Measurements from ENCODE around the gene LMAN1L.
A peak's percentile ranks its signal among the peaks of the same experiment; 100 is the strongest.

LMAN1L gene

DNA sequence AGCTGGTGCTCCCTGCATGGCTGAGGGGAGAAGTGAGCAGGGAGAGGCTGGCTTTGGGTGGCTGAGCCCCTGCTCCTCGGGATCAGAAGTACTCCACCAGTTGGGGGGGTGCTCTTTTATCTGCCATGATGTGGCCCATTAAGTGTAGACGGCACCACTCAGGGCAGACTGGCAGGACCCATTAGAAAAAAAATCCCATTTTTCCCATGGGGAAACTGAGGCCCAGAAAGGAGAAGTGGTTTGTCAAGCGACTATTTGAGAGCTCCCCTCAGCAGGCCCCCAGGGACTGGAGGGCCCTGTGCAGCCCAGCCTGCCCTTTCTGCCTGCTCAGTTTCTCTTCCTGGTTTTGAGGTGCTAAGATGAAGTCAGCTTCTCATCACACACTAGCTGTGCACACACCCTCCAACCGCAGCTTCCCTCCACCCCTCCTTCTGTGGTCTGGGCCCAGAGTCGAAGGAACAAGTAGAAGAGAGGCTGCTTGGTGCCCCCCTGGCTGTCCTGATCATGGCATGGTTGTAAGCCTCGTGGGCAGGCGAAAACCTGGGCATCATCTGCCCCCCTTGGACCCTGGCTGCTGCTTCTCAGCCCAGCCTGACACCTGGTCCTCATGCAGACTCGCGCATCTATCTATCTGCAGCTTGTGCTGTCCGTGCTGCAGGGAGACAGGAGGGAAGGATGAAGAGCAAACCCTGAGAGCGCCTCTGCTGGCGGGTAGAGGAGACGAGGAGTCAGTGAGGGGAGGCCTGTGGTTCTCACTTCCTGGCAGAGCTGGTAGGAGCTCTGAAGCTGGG lies 25.2 kb upstream of the LMAN1L start:
- Histone ChIP-seq H3K27ac (peak overlapping the region; percentile 11), H3K4me3 (ENCODE audit: low read depth, low read length) (no peak overlapping the region), H3K4me1 (peaks cover 10% of the 10 kb centered on the region), H3K9me3 (ENCODE audit: control insufficient read depth, low read length) (no peaks in the 10 kb centered on the region), H3K27me3 (ENCODE audit: control insufficient read depth, insufficient read depth, low read length) (no peaks in the 10 kb centered on the region), H3K36me3 (ENCODE audit: control insufficient read depth, insufficient read depth, low read length) (no peaks in the 10 kb centered on the region), H3K4me2 (ENCODE audit: low read length) (no peak overlapping the region), H2AFZ (no peak overlapping the region), H3K79me2 (peaks cover 11% of the 10 kb centered on the region), H3K9ac (no peak overlapping the region)
- no peak for TF ChIP-seq CTCF (IDR thresholded peaks at IDR 0.05)

DNA sequence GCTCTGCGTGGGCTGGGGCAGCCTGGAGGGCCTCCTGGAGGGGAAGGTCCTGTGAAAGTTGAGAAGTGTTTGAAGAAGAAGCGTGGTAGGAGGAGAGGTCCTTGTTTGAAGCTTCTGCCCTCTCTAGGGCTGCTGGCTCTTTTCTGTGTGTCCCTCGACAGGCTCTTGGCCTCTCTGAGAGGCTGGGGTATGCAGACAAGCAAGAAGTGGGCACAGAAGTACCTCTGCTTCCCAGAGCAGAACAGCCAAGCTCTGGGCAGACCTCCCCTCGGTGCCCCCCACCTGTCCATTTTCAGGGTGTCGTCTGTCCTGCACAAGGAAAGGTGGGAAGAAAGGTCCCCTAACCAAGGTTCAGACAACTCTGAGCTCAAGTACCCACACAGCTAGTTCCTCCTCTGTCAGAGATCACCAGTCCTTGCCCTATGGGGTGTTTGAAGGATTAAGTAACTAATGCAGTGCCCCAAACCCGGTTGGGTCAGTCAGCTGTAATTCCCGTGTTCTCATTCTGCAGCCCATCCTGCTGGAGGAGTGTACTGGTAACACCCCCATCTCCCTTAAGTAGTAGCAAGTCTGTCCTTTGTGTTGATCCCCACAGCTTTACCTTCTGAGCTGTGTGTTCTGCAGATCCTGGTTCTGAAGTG lies 24.5 kb upstream of the LMAN1L start:
- Histone ChIP-seq H3K79me2 (peaks cover 17% of the 10 kb centered on the region), H2AFZ (no peak overlapping the region), H3K9ac (no peak overlapping the region), H3K4me1 (peaks cover 10% of the 10 kb centered on the region), H3K36me3 (ENCODE audit: control insufficient read depth, insufficient read depth, low read length) (no peaks in the 10 kb centered on the region), H3K27me3 (ENCODE audit: control insufficient read depth, insufficient read depth, low read length) (no peaks in the 10 kb centered on the region), H3K4me2 (ENCODE audit: low read length) (peak overlapping the region; percentile 56), H3K4me3 (ENCODE audit: low read depth, low read length) (no peak overlapping the region), H3K27ac (peak overlapping the region; percentile 11), H3K9me3 (ENCODE audit: control insufficient read depth, low read length) (no peaks in the 10 kb centered on the region)
- no peak for TF ChIP-seq CTCF (IDR thresholded peaks at IDR 0.05)

- Histone ChIP-seq H3K4me2 (ENCODE audit: low read length) (peak overlapping the region; percentile 56), H3K4me1 (peaks cover 10% of the 10 kb centered on the region), H2AFZ (no peak overlapping the region), H3K4me3 (ENCODE audit: low read depth, low read length) (no peak overlapping the region), H3K36me3 (ENCODE audit: control insufficient read depth, insufficient read depth, low read length) (no peaks in the 10 kb centered on the region), H3K9me3 (ENCODE audit: control insufficient read depth, low read length) (no peaks in the 10 kb centered on the region), H3K27ac (peak overlapping the region; percentile 0), H3K9ac (no peak overlapping the region), H3K27me3 (ENCODE audit: control insufficient read depth, insufficient read depth, low read length) (no peaks in the 10 kb centered on the region), H3K79me2 (peaks cover 20% of the 10 kb centered on the region)
- no peak for TF ChIP-seq CTCF (IDR thresholded peaks at IDR 0.05)
These were observed 23.9 kb upstream of the LMAN1L start for GRCh38 chr15:74788683-74789151.

DNA sequence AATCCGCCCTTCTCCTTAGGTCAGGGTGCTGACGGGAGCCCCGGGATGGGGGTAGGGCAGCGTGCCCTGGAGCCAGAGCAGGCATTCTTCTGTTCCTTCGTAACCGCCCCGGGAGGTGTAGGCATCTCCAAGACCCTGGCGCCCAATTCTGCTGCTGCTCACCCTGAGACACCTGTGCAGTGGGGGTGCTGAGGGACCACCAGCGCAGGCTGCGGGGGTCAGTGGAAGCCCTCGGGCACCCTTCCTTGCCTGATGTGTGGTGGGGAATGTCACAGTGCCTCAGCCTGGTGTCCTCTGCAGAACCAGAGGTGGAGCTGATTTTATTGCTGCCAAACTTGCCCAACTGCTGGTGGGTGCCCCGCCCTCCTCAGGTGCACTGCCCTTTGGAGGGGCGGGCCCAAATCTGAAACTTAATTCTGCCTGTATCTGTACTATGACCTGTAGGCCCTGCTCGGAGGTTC lies 23.4 kb upstream of the LMAN1L start:
- Histone ChIP-seq H3K79me2 (peaks cover 20% of the 10 kb centered on the region), H2AFZ (no peak overlapping the region), H3K4me1 (peaks cover 10% of the 10 kb centered on the region), H3K4me2 (ENCODE audit: low read length) (peak overlapping the region; percentile 56), H3K27me3 (ENCODE audit: control insufficient read depth, insufficient read depth, low read length) (no peaks in the 10 kb centered on the region), H3K36me3 (ENCODE audit: control insufficient read depth, insufficient read depth, low read length) (no peaks in the 10 kb centered on the region), H3K9me3 (ENCODE audit: control insufficient read depth, low read length) (no peaks in the 10 kb centered on the region), H3K4me3 (ENCODE audit: low read depth, low read length) (peak overlapping the region; percentile 21), H3K9ac (no peak overlapping the region), H3K27ac (peak overlapping the region; percentile 31)
- no peak for TF ChIP-seq CTCF (IDR thresholded peaks at IDR 0.05)
